MM.1S (cell line): ENCODE data around the gene NEDD4L.

ENCODE experiments used
- EZH2 ChIP-seq: fragments of 300-600 bp; sonication (generic); optimal IDR thresholded peaks from 2 replicates; pipeline ENCODE3; 2017; ENCODE audit warnings: low read depth, mild to moderate bottlenecking, antibody characterized with exemption, low read length, mixed read lengths
- EZH2phosphoT487 ChIP-seq: fragments of 300-600 bp; sonication (generic); IDR thresholded peaks from 2 replicates; pipeline ENCODE4 v1.6.1; 2018; ENCODE audit warnings: antibody characterized with exemption, low read length
- TF ChIP-seq, protein P1 (sequence below): fragments of 300-600 bp; sonication (generic); IDR thresholded peaks from 2 replicates; pipeline ENCODE4 v1.5.1; 2016; ENCODE audit warnings: antibody characterized with exemption, low read length, mixed read lengths

DNA sequence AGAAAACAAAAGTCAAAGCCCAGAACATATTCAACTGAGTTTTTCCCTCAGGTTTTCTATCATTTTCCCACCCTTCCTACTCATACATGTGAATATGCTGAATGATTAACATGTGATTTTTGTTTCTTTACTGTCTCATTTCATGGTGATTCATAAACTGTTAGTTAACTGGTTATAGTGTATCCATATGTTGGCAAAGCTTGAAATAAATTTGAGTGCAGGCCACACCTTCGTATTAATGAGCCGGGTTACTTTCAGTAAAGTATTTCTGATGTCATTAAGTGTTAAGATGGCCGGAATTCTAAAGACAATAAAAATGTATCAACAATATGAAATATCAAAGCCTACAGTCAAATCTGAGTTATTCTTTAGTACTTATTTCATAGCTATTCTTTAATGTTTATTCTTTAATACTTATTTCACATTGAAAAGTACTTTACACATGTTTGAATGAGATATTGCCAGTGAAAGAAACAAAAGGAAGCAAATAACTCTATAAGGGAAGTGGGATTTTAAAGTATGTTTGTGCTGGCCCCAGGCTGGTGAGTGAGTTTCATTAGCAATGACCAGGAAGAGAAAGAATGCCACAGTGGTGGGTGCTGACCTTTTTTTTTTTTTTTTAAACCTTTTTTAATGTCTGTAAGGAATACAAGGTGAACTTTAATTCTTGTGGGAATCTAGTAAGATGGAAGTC lies 178.6 kb downstream of the NEDD4L start:
- TF ChIP-seq, protein P1, sequence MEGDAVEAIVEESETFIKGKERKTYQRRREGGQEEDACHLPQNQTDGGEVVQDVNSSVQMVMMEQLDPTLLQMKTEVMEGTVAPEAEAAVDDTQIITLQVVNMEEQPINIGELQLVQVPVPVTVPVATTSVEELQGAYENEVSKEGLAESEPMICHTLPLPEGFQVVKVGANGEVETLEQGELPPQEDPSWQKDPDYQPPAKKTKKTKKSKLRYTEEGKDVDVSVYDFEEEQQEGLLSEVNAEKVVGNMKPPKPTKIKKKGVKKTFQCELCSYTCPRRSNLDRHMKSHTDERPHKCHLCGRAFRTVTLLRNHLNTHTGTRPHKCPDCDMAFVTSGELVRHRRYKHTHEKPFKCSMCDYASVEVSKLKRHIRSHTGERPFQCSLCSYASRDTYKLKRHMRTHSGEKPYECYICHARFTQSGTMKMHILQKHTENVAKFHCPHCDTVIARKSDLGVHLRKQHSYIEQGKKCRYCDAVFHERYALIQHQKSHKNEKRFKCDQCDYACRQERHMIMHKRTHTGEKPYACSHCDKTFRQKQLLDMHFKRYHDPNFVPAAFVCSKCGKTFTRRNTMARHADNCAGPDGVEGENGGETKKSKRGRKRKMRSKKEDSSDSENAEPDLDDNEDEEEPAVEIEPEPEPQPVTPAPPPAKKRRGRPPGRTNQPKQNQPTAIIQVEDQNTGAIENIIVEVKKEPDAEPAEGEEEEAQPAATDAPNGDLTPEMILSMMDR: no peak
- TF ChIP-seq EZH2 (no peak), EZH2phosphoT487 (no peak)
